Thoracic aorta (tissue), 2 donors: Measurements from ENCODE around the gene OR52H1. TPM values are rescaled to one million over a fixed set of nuclear protein-coding genes. Genes with fewer than 3 reads are reported as not detected.

Experiments used
- ATAC-seq: fragments of 150-250 bp; one replicate; pipeline ENCODE4 v1.8.0; 2017; ENCODE audit warnings: low read depth; ENCODE audit not compliant: insufficient number of reproducible peaks, low FRiP score
- DNase-seq: peaks from one replicate; pipeline ENCODE4 v3.0.0-alpha.2; 2020; ENCODE audit warnings: low spot score
- H3K27ac ChIP-seq, 2 donors: fragments of 200-600 bp; sonication (generic); 1 replicate in 1 of 2; 2 replicates in 1 of 2; pipeline ENCODE4 v1.5.1; 2016; ENCODE audit warnings: mild to moderate bottlenecking in 2 of 2, moderate library complexity in 2 of 2
- H3K27me3 ChIP-seq: fragments of 200-600 bp; sonication (generic); replicated peaks from 2 replicates; pipeline ENCODE4 v1.6.0; 2016; ENCODE audit warnings: mild to moderate bottlenecking; ENCODE audit not compliant: insufficient read depth
- H3K36me3 ChIP-seq: fragments of 200-600 bp; sonication (generic); one replicate; pipeline ENCODE4 v1.5.1; 2016
- H3K4me1 ChIP-seq, 2 donors: fragments of 200-600 bp; sonication (generic); 1 replicate in 1 of 2; 2 replicates in 1 of 2; pipeline versions ENCODE4 v1.5.1 to v1.6.0; 2016; ENCODE audit warnings: low read depth in 2 of 2, mild to moderate bottlenecking in 1 of 2; ENCODE audit not compliant: control insufficient read depth in 1 of 2
- H3K4me3 ChIP-seq: fragments of 200-600 bp; sonication (generic); 2 replicates; pipeline ENCODE4 v1.5.1; 2016; ENCODE audit warnings: mild to moderate bottlenecking
- H3K9me3 ChIP-seq: fragments of 200-600 bp; sonication (generic); 2 replicates; pipeline ENCODE4 v1.5.1; 2016
- total RNA-seq, 2 donors: library from RNA; depleted of rRNA; stranded (reverse); fragments of >200 nt; gene quantifications; one replicate each; pipeline versions ENCODE4 v1.1.0 to v1.2.3, GENCODE V29; 2016
- TF ChIP-seq, protein P1 (sequence below): fragments of 200-600 bp; sonication (generic); IDR thresholded peaks from one replicate; pipeline ENCODE4 v1.5.1; 2019; ENCODE audit warnings: antibody characterized with exemption

OR52H1 gene
- total RNA-seq, 2 donors from 2014 or later, result 0.81 to 2.0 TPM

DNA sequence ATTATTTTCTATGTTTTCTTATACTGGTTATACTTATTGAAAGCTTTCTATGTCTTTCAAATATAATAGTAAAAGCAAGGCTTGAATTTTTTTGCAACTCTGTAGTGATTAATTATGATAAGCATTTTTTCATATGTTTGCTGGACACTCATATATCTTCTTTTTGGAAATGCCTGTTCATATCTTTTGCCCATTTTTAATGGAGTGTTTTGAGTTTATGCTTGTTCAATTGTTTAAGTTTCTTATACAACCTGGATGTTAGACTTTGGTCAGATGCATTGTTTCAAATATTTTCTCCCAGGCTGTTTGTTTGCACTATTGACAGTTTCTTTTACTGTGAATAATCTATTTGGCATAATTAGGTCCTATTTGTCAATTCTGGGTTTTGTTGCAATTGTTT lies 11.9 kb downstream of the OR52H1 start:
- no peaks in the 10 kb centered on the region for H3K4me1 ChIP-seq
- no peak overlapping the region for H3K4me3 ChIP-seq
- no peaks in the 10 kb centered on the region for H3K36me3 ChIP-seq
- H3K27ac ChIP-seq, result no peak overlapping the region
- no peaks in the 10 kb centered on the region for H3K9me3 ChIP-seq
- H3K27me3 ChIP-seq, result no peaks in the 10 kb centered on the region
- DNase-seq (no peak), ATAC-seq (no peak)
- TF ChIP-seq, protein P1, sequence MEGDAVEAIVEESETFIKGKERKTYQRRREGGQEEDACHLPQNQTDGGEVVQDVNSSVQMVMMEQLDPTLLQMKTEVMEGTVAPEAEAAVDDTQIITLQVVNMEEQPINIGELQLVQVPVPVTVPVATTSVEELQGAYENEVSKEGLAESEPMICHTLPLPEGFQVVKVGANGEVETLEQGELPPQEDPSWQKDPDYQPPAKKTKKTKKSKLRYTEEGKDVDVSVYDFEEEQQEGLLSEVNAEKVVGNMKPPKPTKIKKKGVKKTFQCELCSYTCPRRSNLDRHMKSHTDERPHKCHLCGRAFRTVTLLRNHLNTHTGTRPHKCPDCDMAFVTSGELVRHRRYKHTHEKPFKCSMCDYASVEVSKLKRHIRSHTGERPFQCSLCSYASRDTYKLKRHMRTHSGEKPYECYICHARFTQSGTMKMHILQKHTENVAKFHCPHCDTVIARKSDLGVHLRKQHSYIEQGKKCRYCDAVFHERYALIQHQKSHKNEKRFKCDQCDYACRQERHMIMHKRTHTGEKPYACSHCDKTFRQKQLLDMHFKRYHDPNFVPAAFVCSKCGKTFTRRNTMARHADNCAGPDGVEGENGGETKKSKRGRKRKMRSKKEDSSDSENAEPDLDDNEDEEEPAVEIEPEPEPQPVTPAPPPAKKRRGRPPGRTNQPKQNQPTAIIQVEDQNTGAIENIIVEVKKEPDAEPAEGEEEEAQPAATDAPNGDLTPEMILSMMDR, result no peak

DNA sequence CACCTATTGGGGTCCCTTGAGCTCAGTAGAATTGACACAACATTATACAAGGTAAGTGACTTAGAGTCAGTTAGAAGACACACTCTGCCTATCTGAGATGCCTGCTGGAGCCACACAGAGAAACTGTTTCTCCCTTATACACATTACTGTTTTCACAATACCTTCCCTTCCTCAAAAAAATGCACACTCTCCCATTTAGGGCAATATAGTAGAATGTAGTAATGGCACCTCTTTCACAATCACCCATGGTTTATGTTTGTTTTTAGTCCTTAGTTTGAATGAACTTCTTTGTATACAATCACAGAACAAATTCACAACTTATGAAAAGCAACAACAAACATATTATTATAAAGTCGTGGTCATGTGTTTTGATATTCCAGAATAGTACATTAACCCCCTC lies 14.3 kb downstream of the OR52H1 start:
- Histone ChIP-seq H3K27ac (no peak overlapping the region), H3K36me3 (no peaks in the 10 kb centered on the region), H3K4me1 (no peaks in the 10 kb centered on the region), H3K27me3 (no peaks in the 10 kb centered on the region), H3K9me3 (no peaks in the 10 kb centered on the region), H3K4me3 (no peak overlapping the region)
- TF ChIP-seq, protein P1, result no peak
- DNase-seq, result no peak
- no peak for ATAC-seq

DNA sequence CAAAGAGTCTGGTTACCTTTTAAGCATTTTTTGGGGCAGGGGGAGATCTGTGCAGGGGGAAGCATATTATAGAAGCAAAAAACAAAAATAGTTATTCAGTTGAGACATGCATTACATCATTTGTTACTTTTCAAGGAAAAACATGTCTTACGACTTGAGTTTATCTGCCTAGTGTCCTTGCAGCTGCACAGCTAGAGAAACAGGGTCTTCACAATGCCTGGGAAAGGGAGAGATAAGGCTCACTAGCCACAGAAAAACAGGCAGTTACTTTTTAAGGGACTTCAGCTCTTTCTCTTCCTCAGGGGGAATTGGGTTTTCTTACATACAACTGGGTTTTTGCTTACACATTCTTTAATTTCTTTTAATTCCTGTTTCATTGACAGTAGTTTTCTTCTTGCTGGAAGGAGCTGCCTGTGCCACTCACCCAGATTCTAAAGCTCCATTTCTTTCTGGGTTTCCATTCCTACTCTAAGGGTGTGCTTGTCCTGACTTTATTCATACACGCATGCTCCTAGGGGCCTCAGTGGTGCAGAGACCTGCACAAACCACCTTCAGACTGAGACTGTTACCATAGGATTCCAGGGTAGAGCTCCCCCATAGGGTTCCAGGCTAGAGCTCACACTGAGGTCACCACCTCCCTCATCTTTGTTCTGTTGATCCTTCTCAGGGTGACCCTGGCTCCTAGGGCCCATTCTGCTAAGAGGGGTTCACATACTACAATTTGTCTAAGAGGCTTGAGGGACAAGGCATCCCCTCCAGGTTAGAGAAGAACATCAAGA lies 17.1 kb downstream of the OR52H1 start:
- no peaks in the 10 kb centered on the region for H3K36me3 ChIP-seq
- H3K9me3 ChIP-seq, result no peaks in the 10 kb centered on the region
- TF ChIP-seq, protein P1, result no peak
- no peak for ATAC-seq
- no peaks in the 10 kb centered on the region for H3K4me1 ChIP-seq
- DNase-seq, result no peak
- no peaks in the 10 kb centered on the region for H3K27me3 ChIP-seq
- no peak overlapping the region for H3K4me3 ChIP-seq
- H3K27ac ChIP-seq, result no peak overlapping the region

DNA sequence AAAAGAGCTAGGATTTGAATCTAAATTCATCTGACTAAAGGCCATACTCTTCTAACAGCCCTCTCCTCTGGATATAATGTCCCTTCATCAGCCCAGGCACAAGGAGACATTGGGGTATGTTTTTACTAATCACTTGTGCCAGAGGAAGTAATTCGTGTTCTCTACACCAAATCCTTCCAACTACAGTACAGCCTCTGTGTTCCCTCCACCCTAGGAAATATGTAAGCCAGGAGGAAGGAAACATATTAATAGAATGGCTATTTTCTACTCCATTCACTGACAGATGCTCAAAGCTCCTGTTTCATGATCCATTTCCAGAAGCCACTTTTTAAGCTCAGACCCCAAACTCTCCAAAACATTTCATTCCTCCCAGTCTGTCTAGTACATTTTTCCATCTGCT lies 19.8 kb downstream of the OR52H1 start:
- Histone ChIP-seq H3K9me3 (no peaks in the 10 kb centered on the region), H3K4me3 (no peak overlapping the region), H3K27ac (no peak overlapping the region), H3K36me3 (no peaks in the 10 kb centered on the region), H3K27me3 (no peaks in the 10 kb centered on the region), H3K4me1 (no peaks in the 10 kb centered on the region)
- TF ChIP-seq, protein P1, result no peak
- DNase-seq (no peak), ATAC-seq (no peak)

DNA sequence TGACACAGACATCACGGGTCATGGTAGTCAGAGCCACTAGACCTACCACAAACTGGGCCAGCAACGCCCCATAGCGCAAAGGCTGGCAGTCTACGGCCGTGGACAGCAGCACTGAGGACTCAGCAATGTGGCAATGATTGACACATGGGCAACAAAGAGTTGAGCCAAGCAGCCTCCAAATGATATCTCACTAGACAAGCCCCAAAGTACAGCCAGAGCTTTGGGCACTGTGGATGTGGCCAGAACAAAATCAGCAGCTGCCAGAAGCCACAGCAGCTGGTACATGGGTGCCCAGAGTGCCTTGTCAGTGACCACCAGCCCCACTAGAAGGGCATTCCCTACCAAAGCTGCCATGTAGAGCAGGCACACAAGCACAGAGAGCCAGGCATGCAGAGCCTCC lies 20.6 kb downstream of the OR52H1 start:
- Histone ChIP-seq H3K36me3 (no peaks in the 10 kb centered on the region), H3K4me3 (no peak overlapping the region), H3K9me3 (no peaks in the 10 kb centered on the region), H3K27ac (no peak overlapping the region), H3K27me3 (no peaks in the 10 kb centered on the region), H3K4me1 (no peaks in the 10 kb centered on the region)
- TF ChIP-seq, protein P1, result no peak
- DNase-seq (no peak), ATAC-seq (no peak)
